AG04450 (cell line): Measurements from ENCODE around the gene RIC1. TPM values are rescaled to one million over a fixed set of nuclear protein-coding genes. Genes with fewer than 3 reads are reported as not detected.
"Not testable (repeated sequence)": the region's sequence is repeated elsewhere in the genome, so short reads cannot be mapped to it uniquely, and the experiment has no call there.

ENCODE experiments used
- CTCF ChIA-PET: fragments of 300-600, 350-600 bp; formaldehyde crosslinking; extraction: SDS; loops from one replicate; lab custom pipeline; 2022; ENCODE audit warnings: antibody characterized with exemption, inconsistent platforms; lab: Charles Lee
- POLR2A ChIA-PET: fragments of 350-600 bp; formaldehyde crosslinking; extraction: SDS; loops from one replicate; lab custom pipeline; 2021; ENCODE audit warnings: antibody characterized with exemption, inconsistent platforms; lab: Yijun Ruan, JAX
- DNase-seq: peaks from one replicate; pipeline ENCODE4 v3.0.0-alpha.2; 2011; ENCODE audit warnings: low read depth, low spot score
- H3K27ac ChIP-seq: one replicate; pipeline ENCODE4 v1.5.1; 2012; ENCODE audit warnings: low read depth, low read length, control low read depth
- H3K27me3 ChIP-seq: one replicate; pipeline ENCODE4 v1.6.0; 2012; ENCODE audit warnings: low read length; ENCODE audit not compliant: control insufficient read depth, insufficient read depth
- H3K4me3 ChIP-seq: 2 replicates; pipeline ENCODE4 v1.5.1; 2011; ENCODE audit warnings: mild to moderate bottlenecking, low read depth, low read length, control low read depth
- H3K9me3 ChIP-seq: 2 replicates; pipeline ENCODE4 v1.5.1; 2012; ENCODE audit warnings: low read length; ENCODE audit not compliant: control insufficient read depth, insufficient read depth
- polyA plus RNA-seq: library from polyadenylated mRNA; depleted of rRNA; stranded (reverse); fragments of >200 nt; gene quantifications from 2 replicates; pipeline ENCODE4 v1.2.3, GENCODE V29; 2011
- TF ChIP-seq, protein P1 (sequence below): IDR thresholded peaks from 2 replicates; pipeline ENCODE4 v1.5.1; 2011; ENCODE audit warnings: low read depth, low read length, control low read depth, inconsistent platforms

Gene RIC1
- polyA plus RNA-seq, 1 experiment = 65.4 TPM

GRCh38 chr9:5798581-5798980 lies 169.7 kb downstream of the RIC1 start:
- DNase-seq = no peak
- POLR2A ChIA-PET = interaction anchor here (0.6 kb wide), 1 partner anchor 44 kb away, joined by 4 read pairs; no protein-coding TSS in a partner anchor
- Histone ChIP-seq H3K9me3 (no peaks in the 10 kb centered on the region), H3K4me3 (no peak overlapping the region), H3K27me3 (no peaks in the 10 kb centered on the region), H3K27ac (no peak overlapping the region)
- TF ChIP-seq, protein P1, sequence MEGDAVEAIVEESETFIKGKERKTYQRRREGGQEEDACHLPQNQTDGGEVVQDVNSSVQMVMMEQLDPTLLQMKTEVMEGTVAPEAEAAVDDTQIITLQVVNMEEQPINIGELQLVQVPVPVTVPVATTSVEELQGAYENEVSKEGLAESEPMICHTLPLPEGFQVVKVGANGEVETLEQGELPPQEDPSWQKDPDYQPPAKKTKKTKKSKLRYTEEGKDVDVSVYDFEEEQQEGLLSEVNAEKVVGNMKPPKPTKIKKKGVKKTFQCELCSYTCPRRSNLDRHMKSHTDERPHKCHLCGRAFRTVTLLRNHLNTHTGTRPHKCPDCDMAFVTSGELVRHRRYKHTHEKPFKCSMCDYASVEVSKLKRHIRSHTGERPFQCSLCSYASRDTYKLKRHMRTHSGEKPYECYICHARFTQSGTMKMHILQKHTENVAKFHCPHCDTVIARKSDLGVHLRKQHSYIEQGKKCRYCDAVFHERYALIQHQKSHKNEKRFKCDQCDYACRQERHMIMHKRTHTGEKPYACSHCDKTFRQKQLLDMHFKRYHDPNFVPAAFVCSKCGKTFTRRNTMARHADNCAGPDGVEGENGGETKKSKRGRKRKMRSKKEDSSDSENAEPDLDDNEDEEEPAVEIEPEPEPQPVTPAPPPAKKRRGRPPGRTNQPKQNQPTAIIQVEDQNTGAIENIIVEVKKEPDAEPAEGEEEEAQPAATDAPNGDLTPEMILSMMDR = no peak
- CTCF ChIA-PET = interaction anchor here (0.6 to 2.2 kb wide), 16 partner anchors 10 to 780 kb away, joined by 3 to 19 read pairs (median 4); partner anchors contain the start of gene ERMP1

DNA sequence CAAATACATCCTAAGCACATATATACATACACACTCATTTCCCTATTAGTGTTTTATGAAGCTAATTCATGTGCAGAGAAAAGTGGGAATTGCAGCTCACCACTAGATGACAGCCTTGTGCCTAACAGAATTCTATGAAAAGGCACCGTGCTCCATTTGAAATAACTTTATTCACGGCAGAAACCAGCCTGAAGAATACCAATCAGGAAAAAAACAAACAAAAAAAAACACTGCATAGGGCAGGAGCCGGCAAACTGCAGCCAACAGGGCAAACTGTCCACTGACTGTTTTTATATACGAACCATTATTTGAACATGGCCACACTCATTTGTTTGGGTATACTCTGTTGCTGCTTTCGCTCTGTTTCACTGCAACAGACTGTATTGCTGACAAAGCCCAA lies 170.4 kb downstream of the RIC1 start:
- Histone ChIP-seq H3K9me3 (no peaks in the 10 kb centered on the region), H3K27me3 (no peaks in the 10 kb centered on the region), H3K4me3 (no peak overlapping the region), H3K27ac (no peak overlapping the region)
- peak; percentile 18 for DNase-seq
- TF ChIP-seq, protein P1 = peak; percentile 89
- ChIA-PET CTCF (interaction anchor here (0.6 to 2.2 kb wide), 16 partner anchors 9 to 779 kb away, joined by 3 to 19 read pairs (median 4); partner anchors contain the start of gene ERMP1), POLR2A (interaction anchor here (0.6 kb wide), 1 partner anchor 43 kb away, joined by 4 read pairs; no protein-coding TSS in a partner anchor)

DNA sequence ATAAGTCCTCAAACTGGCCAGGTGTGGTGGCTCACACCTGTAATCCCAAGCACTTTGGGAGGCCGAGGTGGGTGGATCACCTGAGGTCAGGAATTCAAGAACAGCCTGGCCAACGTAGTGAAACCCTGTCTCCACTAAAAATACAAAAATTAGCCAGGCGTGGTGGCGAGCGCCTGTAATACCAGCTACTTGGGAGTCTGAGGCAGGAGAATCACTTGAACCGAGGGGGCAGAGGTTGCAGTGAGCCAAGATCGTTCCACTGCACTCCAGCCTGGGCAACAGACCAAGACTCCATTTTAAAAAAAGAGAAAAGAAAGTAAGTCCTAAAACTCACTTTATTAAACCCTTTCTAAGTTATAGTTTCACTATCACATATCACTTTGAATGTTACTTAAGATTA lies 171.5 kb downstream of the RIC1 start:
- POLR2A ChIA-PET, H3K9me3 ChIP-seq, H3K27ac ChIP-seq, H3K27me3 ChIP-seq, DNase-seq, H3K4me3 ChIP-seq: not testable (repeated sequence)
- CTCF ChIA-PET = interaction anchor here (1.2 to 1.5 kb wide), 2 partner anchors 33 to 254 kb away, joined by 4 to 5 read pairs; partner anchors contain the start of gene ERMP1

GRCh38 chr9:5800969-5801738 lies 172.2 kb downstream of the RIC1 start:
- no peaks in the 10 kb centered on the region for H3K9me3 ChIP-seq
- TF ChIP-seq, protein P1 = no peak
- no peak for DNase-seq
- ChIA-PET CTCF (interaction anchor here (0.6 to 1.5 kb wide), 4 partner anchors 32 to 253 kb away, joined by 3 to 5 read pairs (median 4); partner anchors contain the start of gene ERMP1), POLR2A (no interaction called here)
- no peak overlapping the region for H3K4me3 ChIP-seq
- H3K27ac ChIP-seq = no peak overlapping the region
- H3K27me3 ChIP-seq = no peaks in the 10 kb centered on the region

DNA sequence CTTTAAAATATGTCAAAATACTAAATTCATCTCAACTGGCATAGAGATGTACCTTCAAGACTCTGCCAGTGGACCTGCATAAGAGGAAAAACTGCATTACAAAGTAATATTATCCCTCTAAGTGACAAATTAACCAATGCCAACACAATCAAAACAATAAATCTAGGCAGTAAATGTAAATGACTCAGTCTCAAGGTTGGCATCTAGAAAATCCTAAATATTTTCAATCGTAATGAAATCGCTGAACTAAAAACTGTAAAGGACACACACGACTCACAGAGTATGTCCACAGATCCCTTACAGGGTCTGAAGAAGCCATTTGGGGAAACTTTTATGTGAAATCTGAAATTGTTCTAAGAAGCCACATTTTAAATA lies 172.8 kb downstream of the RIC1 start:
- CTCF ChIA-PET = interaction anchor here (1.2 to 1.5 kb wide), 3 partner anchors 32 to 253 kb away, joined by 3 to 5 read pairs (median 4); partner anchors contain the start of gene ERMP1
- Histone ChIP-seq H3K27ac (no peak overlapping the region), H3K27me3 (no peaks in the 10 kb centered on the region), H3K9me3 (no peaks in the 10 kb centered on the region), H3K4me3 (no peak overlapping the region)
- TF ChIP-seq, protein P1 = no peak
- no peak for DNase-seq
- POLR2A ChIA-PET = no interaction called here
